Kidney (tissue), 14 donors: ENCODE results near the gene C3AR1. TPM values are rescaled to one million over a fixed set of nuclear protein-coding genes. Genes with fewer than 3 reads are reported as not detected.

ENCODE experiments used
- DNase-seq, 5 donors: peaks; one replicate each; pipeline ENCODE4 v3.0.0-alpha.2; 2013 to 2020
- FAIRE-seq: peaks from 2 replicates; lab custom pipeline; 2012; peaks lifted over from hg19 to GRCh38; lab: Jason Lieb, UNC
- H3K27ac ChIP-seq, 2 donors: one replicate each; pipeline ENCODE4 v1.7.0; 2013; ENCODE audit warnings: low read depth in 2 of 2, low read length in 2 of 2, inconsistent platforms in 1 of 2
- H3K27me3 ChIP-seq: one replicate; pipeline ENCODE4 v1.7.1; 2013; ENCODE audit warnings: low read length, inconsistent platforms; ENCODE audit not compliant: control insufficient read depth, insufficient read depth
- H3K36me3 ChIP-seq, 3 donors: one replicate each; pipeline versions ENCODE4 v1.7.0 to v1.7.1; 2013; ENCODE audit warnings: low read length in 3 of 3, control low read depth in 1 of 3, inconsistent platforms in 1 of 3; ENCODE audit not compliant: insufficient read depth in 3 of 3, control insufficient read depth in 2 of 3
- H3K4me1 ChIP-seq, 3 donors: one replicate each; pipeline versions ENCODE4 v1.7.0 to v1.7.1; 2013; ENCODE audit warnings: low read length in 3 of 3, inconsistent platforms in 1 of 3, low read depth in 1 of 3; ENCODE audit not compliant: control insufficient read depth in 2 of 3, insufficient read depth in 2 of 3
- H3K4me3 ChIP-seq, 3 donors: one replicate each; pipeline versions ENCODE4 v1.7.0 to v1.8.1; 2013; ENCODE audit warnings: low read length in 3 of 3, control low read depth in 1 of 3, inconsistent platforms in 1 of 3
- H3K9ac ChIP-seq, 3 donors: one replicate each; pipeline versions ENCODE4 v1.7.0 to v1.7.1; 2013; ENCODE audit warnings: low read length in 3 of 3, control low read depth in 1 of 3, inconsistent platforms in 1 of 3
- H3K9me3 ChIP-seq, 3 donors: one replicate each; pipeline versions ENCODE4 v1.7.0 to v1.7.1; 2013; ENCODE audit warnings: low read length in 3 of 3, control low read depth in 1 of 3, inconsistent platforms in 1 of 3; ENCODE audit not compliant: control insufficient read depth in 2 of 3, insufficient read depth in 1 of 3
- intact Hi-C: fragments of 100-400 bp; cut with DNase I; formaldehyde crosslinking; loops from one replicate; pipeline ENCODE4 v1.11.1; 2022
- polyA plus RNA-seq: library from polyadenylated mRNA; stranded (reverse); fragments of 350-450 nt; fragmentation: Illumina TruSeq; extraction: RNeasy Lipid Tissue Mini Kit (QIAGEN cat#74804); gene quantifications from one replicate; pipeline ENCODE4 v1.2.3, GENCODE V29; 2014; ENCODE audit warnings: low read depth, low replicate concordance; ENCODE audit not compliant: insufficient read depth
- total RNA-seq: library from RNA; stranded (reverse); fragmentation: NEBNext Ultra II Directional; extraction: Animal tissue kit (Norgen Biotek cat#: 25700); gene quantifications from one replicate; pipeline ENCODE4 v1.2.1, GENCODE V29; 2021
- TF ChIP-seq, protein P1 (sequence below): IDR thresholded peaks from 3 replicates; pipeline ENCODE4 v1.5.1; 2012; ENCODE audit warnings: mild to moderate bottlenecking, moderate library complexity, borderline replicate concordance; ENCODE audit not compliant: insufficient read depth; ENCODE audit errors: extremely low read depth
- donor health status: control.
- donor health status: control.
- donor health status: control.
- donor health status: control.
- donor health status: control.
- donor health status: DM: yes; HTN: yes; CAD: no.
- donor health status: Normal renal cell carcinoma (clear cell type).

C3AR1 gene
- total and polyA plus RNA-seq, 2 donors from 2014 or later: 2.9 to 17.7 TPM

- Histone ChIP-seq H3K27me3 (peaks cover 2% of the 10 kb centered on the region), H3K4me3 (no peak overlapping the region), H3K9ac (no peak overlapping the region), H3K4me1 (no peaks in the 10 kb centered on the region), H3K9me3 (no peaks in the 10 kb centered on the region), H3K36me3 (no peaks in the 10 kb centered on the region), H3K27ac (no peak overlapping the region)
- TF ChIP-seq, protein P1, sequence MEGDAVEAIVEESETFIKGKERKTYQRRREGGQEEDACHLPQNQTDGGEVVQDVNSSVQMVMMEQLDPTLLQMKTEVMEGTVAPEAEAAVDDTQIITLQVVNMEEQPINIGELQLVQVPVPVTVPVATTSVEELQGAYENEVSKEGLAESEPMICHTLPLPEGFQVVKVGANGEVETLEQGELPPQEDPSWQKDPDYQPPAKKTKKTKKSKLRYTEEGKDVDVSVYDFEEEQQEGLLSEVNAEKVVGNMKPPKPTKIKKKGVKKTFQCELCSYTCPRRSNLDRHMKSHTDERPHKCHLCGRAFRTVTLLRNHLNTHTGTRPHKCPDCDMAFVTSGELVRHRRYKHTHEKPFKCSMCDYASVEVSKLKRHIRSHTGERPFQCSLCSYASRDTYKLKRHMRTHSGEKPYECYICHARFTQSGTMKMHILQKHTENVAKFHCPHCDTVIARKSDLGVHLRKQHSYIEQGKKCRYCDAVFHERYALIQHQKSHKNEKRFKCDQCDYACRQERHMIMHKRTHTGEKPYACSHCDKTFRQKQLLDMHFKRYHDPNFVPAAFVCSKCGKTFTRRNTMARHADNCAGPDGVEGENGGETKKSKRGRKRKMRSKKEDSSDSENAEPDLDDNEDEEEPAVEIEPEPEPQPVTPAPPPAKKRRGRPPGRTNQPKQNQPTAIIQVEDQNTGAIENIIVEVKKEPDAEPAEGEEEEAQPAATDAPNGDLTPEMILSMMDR: no peak
- FAIRE-seq (no peak), DNase-seq (no peak)
- intact Hi-C loops: no loop called here
These were observed 54.8 kb downstream of the C3AR1 start for GRCh38 chr12:8011331-8011730.

Other genes starting within 250 kb of the C3AR1 start
- gene SLC2A14, start 193.4 kb downstream of the C3AR1 start, total RNA-seq: not detected
- gene SLC2A14, start 193.4 kb downstream of the C3AR1 start, polyA plus RNA-seq: not detected
- 40.4 TPM for gene SLC2A3, start 130.2 kb downstream of the C3AR1 start, total RNA-seq
- gene SLC2A3, start 130.2 kb downstream of the C3AR1 start, polyA plus RNA-seq: 12.1 TPM
- 17.0 TPM for gene FOXJ2, start 33.6 kb downstream of the C3AR1 start, total RNA-seq
- 4.4 TPM for gene FOXJ2, start 33.6 kb downstream of the C3AR1 start, polyA plus RNA-seq
- gene NECAP1, start 15.9 kb upstream of the C3AR1 start, total RNA-seq: 29.0 TPM
- 20.5 TPM for gene NECAP1, start 15.9 kb upstream of the C3AR1 start, polyA plus RNA-seq
- gene CLEC4A, start 57.3 kb upstream of the C3AR1 start, total RNA-seq: 3.7 TPM
- 2.4 TPM for gene CLEC4A, start 57.3 kb upstream of the C3AR1 start, polyA plus RNA-seq
- gene ZNF705A, start 90.7 kb upstream of the C3AR1 start, total RNA-seq: not detected
- gene ZNF705A, start 90.7 kb upstream of the C3AR1 start, polyA plus RNA-seq: not detected
- gene FAM90A1, start 161.3 kb upstream of the C3AR1 start, total RNA-seq: 0.54 TPM
- gene FAM90A1, start 161.3 kb upstream of the C3AR1 start, polyA plus RNA-seq: 0.80 TPM